Measurements from ENCODE around the gene ATOSB.
A peak's percentile ranks its signal among the peaks of the same experiment; 100 is the strongest.

Gene ATOSB

DNA sequence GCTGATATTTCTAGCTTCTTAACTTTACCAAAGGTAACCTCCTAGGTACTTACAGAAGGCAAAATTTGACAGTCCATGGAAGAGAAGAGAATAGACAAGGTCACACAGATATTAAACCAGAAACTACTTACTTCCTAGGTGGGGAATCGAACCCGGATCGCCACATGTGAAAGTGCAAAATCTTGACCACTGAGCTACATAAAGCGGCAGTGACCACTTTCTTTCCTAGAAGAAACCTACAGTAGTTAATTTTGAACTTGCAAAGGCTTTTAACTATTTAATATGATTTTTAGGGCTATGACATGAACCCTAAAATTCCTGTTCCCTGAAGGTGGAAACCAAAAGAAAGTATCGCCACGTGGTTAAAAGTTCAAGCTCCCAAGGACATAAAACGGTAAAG lies 20.3 kb upstream of the ATOSB start:
- no peak for DNase-seq
- TF ChIP-seq POLR2A (IDR thresholded peaks at IDR 0.05; ENCODE audit: low read length) (no peak), GATA1 (IDR thresholded peaks at IDR 0.05; ENCODE audit: low read depth, low read length) (no peak)

DNA sequence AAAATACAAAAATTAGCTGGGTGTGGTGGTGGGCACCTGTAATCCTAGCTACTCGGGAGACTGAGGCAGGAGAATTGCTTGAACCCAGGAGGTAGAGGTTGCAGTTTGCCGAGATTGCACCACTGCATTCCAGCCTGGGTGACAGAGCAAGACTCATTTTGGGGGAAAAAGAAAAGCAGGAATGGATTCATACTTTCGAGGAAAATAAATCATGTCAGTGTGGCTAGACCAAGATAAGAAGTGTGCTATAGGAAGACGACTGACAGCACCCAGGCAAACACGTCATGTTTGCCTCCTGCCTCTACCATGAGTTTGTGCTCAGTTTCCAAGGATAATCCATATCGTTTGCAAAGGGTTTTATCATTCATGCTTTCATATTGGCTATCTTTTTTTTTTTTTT lies 19.3 kb upstream of the ATOSB start:
- TF ChIP-seq GATA1 (IDR thresholded peaks at IDR 0.05; ENCODE audit: low read depth, low read length) (no peak), POLR2A (IDR thresholded peaks at IDR 0.05; ENCODE audit: low read length) (no peak)

DNA sequence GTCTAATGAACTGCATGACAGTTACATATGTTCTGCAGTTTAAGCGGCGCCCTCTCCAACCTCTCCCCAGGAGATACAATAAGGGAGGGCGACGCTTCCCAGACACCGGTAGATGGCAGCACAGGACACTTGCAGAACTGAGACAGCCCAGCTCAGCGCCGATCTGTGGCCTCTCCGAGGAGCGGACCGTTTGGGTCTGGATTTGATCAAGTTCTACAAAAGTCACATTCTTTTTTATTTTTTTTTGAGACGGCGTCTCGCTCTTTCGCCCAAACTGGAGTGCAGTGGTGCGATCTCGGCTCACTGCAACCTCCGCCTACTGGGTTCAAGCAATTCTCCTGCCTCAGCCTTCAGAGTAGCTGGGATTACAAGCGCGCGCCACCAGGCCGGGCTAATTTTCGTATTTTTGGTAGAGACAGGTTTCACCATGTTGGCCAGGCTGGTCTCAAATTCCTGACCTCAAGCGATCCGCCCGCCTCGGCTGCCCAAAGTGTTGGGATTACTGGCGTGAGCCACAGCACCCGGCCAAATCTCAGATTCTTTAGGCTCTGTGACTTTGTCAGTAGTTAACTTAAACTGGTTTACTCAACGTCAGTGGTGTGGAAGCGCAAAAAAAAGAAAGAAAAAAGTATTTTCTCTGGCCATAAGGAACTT lies 1.4 kb upstream of the ATOSB start:
- TF ChIP-seq POLR2A (IDR thresholded peaks at IDR 0.05; ENCODE audit: low read length): no peak
- no peak for TF ChIP-seq GATA1 (IDR thresholded peaks at IDR 0.05; ENCODE audit: low read depth, low read length)
- peak; percentile 91 to 95 for DNase-seq

More for the DNA sequence above, 19.3 kb upstream of the ATOSB start:
- no peak for DNase-seq

DNA sequence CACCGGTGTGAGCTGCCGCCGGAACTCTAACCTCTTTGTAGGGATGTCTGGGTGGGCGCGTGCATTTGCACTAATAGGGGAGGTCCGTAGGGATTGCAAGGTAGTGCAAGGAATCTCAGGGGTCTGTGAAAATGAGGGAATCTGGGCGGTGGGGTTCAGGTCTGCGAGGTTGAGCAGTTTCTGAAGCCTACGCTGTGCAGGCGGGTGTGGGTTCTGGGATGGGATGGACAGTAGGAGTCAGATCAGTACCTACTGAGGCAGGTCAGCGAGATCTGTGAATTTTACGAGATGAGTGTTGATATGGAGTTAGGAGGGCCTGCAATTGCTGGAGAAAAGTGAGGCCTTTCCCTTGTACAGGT lies 856 bp upstream of the ATOSB start:
- DNase-seq: no peak
- no peak for TF ChIP-seq GATA1 (IDR thresholded peaks at IDR 0.05; ENCODE audit: low read depth, low read length)
- no peak for TF ChIP-seq POLR2A (IDR thresholded peaks at IDR 0.05; ENCODE audit: low read length)

DNA sequence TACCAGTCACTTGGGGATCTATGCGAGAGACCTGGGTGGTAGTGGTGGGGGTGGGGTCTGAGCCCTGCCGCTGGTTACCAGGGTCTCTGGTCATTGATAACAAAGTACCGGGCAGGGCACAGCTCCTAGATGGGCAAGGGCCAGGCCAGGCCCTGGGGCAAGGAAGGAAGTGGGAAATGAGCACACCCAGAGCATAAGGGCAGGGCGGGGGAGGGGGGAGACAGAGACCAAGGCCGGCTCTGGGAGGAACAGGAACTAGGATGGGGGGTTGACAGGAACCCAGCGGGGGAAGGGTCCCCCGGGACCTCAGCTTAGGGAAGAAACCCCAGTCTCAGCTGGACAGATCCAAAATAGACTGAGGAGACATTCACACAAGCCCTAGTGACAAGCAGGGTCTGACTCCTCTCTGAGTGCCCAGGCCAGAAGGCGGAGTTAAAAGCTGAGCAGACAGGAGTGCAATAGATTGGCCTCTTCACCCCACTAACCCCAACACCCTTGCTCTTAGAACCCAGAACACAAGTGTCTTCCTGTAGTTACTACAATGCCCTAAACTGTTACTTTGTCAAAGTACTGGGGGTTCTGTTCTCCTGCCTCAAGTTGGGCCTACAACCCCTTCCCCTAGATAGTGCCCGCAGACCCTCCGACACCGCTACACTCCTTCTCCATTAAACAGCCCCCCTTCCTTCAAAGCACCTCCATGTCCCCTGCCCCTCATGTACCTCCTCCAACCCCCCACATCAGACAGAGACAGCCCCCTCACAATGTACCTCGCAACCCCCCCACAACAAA lies 628 bp downstream of the ATOSB start:
- TF ChIP-seq POLR2A (IDR thresholded peaks at IDR 0.05; ENCODE audit: low read length) (no peak), GATA1 (IDR thresholded peaks at IDR 0.05; ENCODE audit: low read depth, low read length) (no peak)
- DNase-seq: peak; percentile 78 to 82

DNA sequence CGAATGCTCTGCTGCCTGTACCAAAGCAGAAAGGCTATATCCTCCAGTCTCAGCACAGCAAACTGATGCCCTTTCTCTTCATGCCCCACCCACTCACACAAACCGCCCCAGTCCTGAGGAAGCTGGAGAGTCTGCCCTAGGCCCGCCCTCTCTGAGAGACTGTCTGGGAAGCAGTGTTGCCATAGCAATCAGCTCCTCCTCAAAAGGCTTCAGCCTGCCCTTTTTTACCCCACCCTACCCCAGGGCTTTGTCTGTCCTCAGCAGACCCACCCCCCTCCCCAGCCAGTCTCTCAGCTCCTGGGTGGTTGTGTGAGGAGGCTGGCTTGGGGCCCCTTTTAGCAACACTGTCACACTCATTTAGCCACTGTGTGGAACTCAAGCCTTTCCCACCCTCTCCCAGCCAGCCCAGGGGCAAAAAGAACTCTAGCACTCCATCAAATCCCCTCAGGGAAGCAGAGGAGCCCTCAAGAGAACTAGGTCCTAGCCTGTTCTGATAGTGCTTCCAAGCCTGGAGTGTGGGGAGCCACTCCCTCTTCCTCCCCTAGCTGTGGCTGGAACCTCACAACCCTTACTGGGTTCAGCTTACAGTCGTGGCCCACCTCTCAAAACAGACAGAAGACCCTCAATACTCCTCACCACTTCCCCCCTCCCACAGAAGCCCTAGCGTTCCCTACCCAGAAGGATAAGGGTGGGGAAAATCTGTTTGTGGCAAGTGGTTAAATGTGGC lies 1.4 kb downstream of the ATOSB start:
- peak; percentile 92 for DNase-seq
- no peak for TF ChIP-seq GATA1 (IDR thresholded peaks at IDR 0.05; ENCODE audit: low read depth, low read length)
- peak; percentile 51 for TF ChIP-seq POLR2A (IDR thresholded peaks at IDR 0.05; ENCODE audit: low read length)

DNA sequence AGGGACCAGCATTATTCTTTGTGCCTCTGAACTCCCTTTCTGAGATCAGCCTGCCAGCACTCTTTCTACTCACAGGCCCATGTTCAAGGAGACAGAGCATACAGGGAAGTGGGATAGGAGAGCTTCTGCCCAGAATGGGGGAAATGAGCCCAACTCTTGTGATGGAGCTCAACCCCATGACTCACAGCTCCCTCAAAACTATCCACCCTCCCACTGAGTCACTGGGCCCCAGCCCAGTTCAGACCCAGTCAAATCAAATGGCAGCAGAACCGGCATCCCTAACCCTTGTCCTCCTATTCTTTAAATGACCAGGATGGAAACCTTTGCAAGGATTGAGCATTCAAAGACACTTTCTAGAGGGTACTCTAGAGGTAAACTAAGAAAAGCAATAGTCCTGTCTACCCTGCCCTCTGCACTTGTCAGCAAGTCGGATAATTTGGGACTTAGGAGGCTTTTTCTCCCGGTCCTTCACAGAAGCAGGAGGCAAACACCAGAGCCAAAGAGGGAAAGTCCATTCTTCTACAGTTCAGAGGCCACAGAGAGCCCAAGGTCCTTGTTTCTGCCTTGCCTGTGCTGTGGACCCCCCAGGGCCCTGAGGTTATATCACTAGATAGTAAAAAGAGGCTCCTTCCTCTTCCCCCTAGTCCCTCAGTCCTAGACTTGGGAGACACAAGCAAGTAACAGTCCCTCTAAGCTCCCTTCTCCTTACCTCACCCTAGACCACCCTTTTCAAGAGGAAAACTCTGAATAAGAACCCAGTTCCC lies 3.2 kb downstream of the ATOSB start:
- TF ChIP-seq GATA1 (IDR thresholded peaks at IDR 0.05; ENCODE audit: low read depth, low read length) (no peak), POLR2A (IDR thresholded peaks at IDR 0.05; ENCODE audit: low read length) (no peak)
- peak; percentile 57 to 85 for DNase-seq

DNA sequence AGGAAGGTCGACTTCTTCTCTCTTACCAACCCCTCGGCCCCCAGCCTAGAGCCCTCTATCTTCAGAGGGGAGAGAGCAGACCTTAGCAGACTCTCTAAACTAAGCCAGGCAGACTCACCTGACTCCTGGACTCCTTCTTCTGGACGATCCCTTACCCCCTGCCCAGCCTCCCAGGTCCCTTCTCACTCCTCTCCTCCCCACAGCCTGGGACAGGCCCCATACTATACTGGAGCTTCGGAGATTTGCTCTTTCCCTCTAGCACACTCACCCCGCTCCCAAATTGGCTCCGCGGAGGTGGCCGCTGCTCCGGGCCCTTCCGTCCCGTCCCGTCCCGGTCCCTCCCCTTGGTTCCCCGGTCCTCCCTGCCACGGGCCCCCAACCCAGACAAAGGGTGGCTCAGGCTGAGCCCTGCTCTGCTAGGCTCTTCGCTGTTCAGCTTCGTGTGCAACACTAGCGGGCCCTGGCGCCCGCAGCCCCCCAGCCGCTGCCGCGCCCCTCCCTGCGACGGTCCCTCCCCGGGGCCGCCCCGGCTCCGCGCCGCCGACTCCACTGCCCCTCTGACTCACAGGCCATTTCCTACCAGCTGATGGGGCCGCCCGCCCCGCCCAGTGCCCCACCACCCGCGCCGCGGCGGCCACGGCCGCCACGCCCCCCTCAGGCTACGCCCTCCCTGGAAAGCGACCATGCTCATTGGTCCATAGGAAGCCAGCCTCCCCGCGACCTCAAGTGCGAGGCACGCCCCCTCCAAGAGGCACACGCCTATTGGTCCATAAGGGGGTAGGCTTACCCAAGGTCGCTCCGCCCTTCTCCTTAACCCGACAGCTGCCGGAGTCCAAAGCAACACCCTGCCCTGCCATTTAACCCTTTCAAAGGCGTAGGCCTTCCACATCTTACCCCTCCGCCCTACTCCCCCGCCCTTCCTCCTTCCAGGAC lies 4.4 kb downstream of the ATOSB start:
- peak; percentile 64 for TF ChIP-seq POLR2A (IDR thresholded peaks at IDR 0.05; ENCODE audit: low read length)
- no peak for TF ChIP-seq GATA1 (IDR thresholded peaks at IDR 0.05; ENCODE audit: low read depth, low read length)
- DNase-seq: peak; percentile 99 to 100

DNA sequence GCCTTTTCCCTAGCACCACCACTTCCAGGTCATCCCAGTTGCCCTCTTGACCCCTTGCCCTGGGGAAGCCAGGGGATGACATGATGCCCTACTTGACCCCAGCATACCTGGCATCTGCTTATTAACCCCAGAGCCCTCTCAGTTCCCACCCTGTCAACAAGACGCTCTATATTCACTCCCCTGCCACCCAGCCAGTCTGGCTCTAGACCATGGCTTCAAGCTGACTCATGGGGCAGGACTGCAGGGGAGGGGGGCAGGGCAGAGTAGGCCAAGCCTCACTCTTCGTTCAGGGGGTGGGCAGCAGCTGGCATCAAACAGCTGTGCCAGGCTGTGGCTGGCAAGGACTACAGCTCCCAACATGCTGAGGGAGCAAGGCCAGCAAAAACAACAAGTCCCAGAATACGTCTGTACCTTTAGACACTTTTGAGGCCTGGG lies 5.3 kb downstream of the ATOSB start:
- DNase-seq: peak; percentile 86 to 89
- TF ChIP-seq GATA1 (IDR thresholded peaks at IDR 0.05; ENCODE audit: low read depth, low read length) (no peak), POLR2A (IDR thresholded peaks at IDR 0.05; ENCODE audit: low read length) (peak; percentile 66)

DNA sequence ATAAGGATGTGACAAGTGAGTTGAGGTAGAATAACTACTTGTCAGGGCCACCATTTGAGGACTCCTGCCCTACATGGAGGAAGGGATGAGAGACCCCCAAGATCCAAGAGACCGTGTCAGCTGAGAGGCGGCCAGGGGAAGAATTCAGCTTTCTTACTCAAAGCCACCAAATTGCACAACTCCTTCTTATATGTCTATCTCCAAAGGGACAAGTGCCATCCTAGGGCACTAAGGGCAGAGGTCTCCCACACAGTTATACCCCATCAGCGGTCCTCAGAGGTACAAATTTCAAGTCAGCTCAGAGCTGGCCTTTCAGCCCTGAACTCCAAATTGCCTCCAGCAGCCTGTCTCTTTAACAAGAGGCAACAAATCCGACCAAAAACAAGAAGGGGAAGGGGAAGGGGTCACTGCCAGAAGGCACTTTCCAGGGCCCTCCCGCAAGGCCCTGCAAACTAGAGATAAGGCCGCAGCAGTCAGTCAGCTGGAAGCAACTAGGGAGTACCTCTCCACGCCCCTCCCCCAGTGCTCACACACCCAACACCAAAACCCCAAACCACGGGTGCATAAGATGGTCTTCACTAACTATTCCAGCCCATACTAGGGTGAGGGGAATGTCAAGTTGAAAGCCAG lies 6.6 kb downstream of the ATOSB start:
- TF ChIP-seq GATA1 (IDR thresholded peaks at IDR 0.05; ENCODE audit: low read depth, low read length) (peak; percentile 35), POLR2A (IDR thresholded peaks at IDR 0.05; ENCODE audit: low read length) (peak; percentile 70)
- peak; percentile 96 to 98 for DNase-seq

DNA sequence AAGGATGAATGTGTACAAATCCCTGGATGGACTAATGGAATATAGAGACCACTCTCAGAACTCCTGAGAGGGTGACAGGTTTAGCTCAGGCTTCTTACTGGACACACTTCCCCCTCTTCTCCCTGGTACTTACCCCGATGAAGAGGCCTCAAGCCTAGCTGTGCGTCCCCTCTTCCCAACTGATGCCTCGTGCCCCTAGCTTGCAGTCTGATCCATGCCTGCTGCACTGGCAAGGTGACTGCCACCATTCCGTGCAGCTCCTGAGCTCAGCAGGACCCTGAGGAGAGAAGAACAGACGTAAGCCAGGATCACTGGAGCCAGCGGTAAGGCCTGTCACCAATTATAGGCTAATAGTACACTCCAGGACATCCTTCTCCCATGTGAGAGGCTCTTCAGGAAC lies 7.2 kb downstream of the ATOSB start:
- TF ChIP-seq GATA1 (IDR thresholded peaks at IDR 0.05; ENCODE audit: low read depth, low read length) (no peak), POLR2A (IDR thresholded peaks at IDR 0.05; ENCODE audit: low read length) (no peak)
- DNase-seq: no peak

Data from erythroblast (primary cell).